IMR-90 (cell line): ENCODE data around the gene SPTB. TPM values are rescaled to one million over a fixed set of nuclear protein-coding genes. Genes with fewer than 3 reads are reported as not detected.

Experiments
- ATAC-seq: fragments of 200-7000 bp; cut with Tn5 transposase; 2 replicates; pipeline ENCODE4 v1.9.1; 2020; ENCODE audit warnings: low read depth, mild to moderate bottlenecking, moderate library complexity
- BruUV-seq: library from RNA; stranded (reverse); fragments of 400-500 nt; replicated peaks from 2 replicates; lab custom pipeline; 2021; lab: Mats Ljungman, UMichigan
- CTCF ChIA-PET: fragments of 300-600 bp; formaldehyde crosslinking; extraction: SDS; loops from one replicate; lab custom pipeline; 2021; ENCODE audit warnings: antibody characterized with exemption; lab: Yijun Ruan, JAX
- POLR2A ChIA-PET: fragments of 300-600 bp; sonication (Branson Sonifier 250); formaldehyde crosslinking; loops from one replicate; lab custom pipeline; 2022; ENCODE audit warnings: antibody characterized with exemption; ENCODE audit not compliant: unreplicated experiment; lab: Charles Lee
- DNase-seq: peaks from one replicate; pipeline ENCODE4 v3.0.0; 2013
- H2AFZ ChIP-seq: replicated peaks from 2 replicates; pipeline ENCODE3; 2013; ENCODE audit warnings: low read length, mild to moderate bottlenecking; ENCODE audit not compliant: poor library complexity
- H2AK5ac ChIP-seq: 2 replicates; pipeline ENCODE4 v1.6.1; 2013; ENCODE audit warnings: low read depth, low read length, inconsistent platforms
- H2AK9ac ChIP-seq: replicated peaks from 2 replicates; pipeline ENCODE3; 2013; ENCODE audit warnings: mild to moderate bottlenecking, low read depth, low read length, moderate library complexity; ENCODE audit not compliant: poor library complexity
- H2BK120ac ChIP-seq: 2 replicates; pipeline ENCODE4 v1.6.1; 2013; ENCODE audit warnings: low read depth, low read length, inconsistent platforms
- H2BK15ac ChIP-seq: 3 replicates; pipeline ENCODE4 v1.6.1; 2013; ENCODE audit warnings: low read depth, low read length, inconsistent platforms
- H2BK20ac ChIP-seq: 2 replicates; pipeline ENCODE4 v1.6.1; 2013; ENCODE audit warnings: low read depth, mild to moderate bottlenecking, inconsistent platforms, low read length, moderate library complexity
- H2BK5ac ChIP-seq: 2 replicates; pipeline ENCODE4 v1.6.1; 2013; ENCODE audit warnings: mild to moderate bottlenecking, low read depth, low read length, inconsistent platforms; ENCODE audit not compliant: poor library complexity, severe bottlenecking
- H3K14ac ChIP-seq: replicated peaks from 2 replicates; pipeline ENCODE4 v1.6.1; 2013; ENCODE audit warnings: low read depth, low read length, inconsistent platforms
- H3K18ac ChIP-seq: 2 replicates; pipeline ENCODE4 v1.6.1; 2013; ENCODE audit warnings: low read depth, low read length, control low read depth
- H3K23ac ChIP-seq: 2 replicates; pipeline ENCODE4 v1.6.1; 2013; ENCODE audit warnings: low read depth, low read length, inconsistent platforms
- H3K27ac ChIP-seq: 2 replicates; pipeline ENCODE4 v1.5.1; 2013; ENCODE audit warnings: mild to moderate bottlenecking, control low read depth, low read length; ENCODE audit not compliant: insufficient read depth
- H3K27me3 ChIP-seq: 2 replicates; pipeline ENCODE4 v1.6.1; 2013; ENCODE audit warnings: low read length; ENCODE audit not compliant: control insufficient read depth, insufficient read depth
- H3K36me3 ChIP-seq: 2 replicates; pipeline ENCODE4 v1.6.1; 2013; ENCODE audit warnings: low read length, mixed read lengths; ENCODE audit not compliant: control insufficient read depth, insufficient read depth
- H3K4ac ChIP-seq: 2 replicates; pipeline ENCODE4 v1.6.1; 2013; ENCODE audit warnings: low read depth, low read length, inconsistent platforms
- H3K4me1 ChIP-seq: 2 replicates; pipeline ENCODE4 v1.6.1; 2013; ENCODE audit warnings: low read length, mixed read lengths; ENCODE audit not compliant: control insufficient read depth, insufficient read depth
- H3K4me2 ChIP-seq: 2 replicates; pipeline ENCODE4 v1.6.1; 2013; ENCODE audit warnings: low read depth, mild to moderate bottlenecking, control low read depth, low read length, moderate library complexity
- H3K4me3 ChIP-seq: 2 replicates; pipeline ENCODE4 v1.5.1; 2013; ENCODE audit warnings: low read depth, mild to moderate bottlenecking, control low read depth, low read length, moderate library complexity; ENCODE audit not compliant: insufficient read depth
- H3K56ac ChIP-seq: 2 replicates; pipeline ENCODE4 v1.6.1; 2013; ENCODE audit warnings: low read length, inconsistent platforms; ENCODE audit not compliant: insufficient read depth; ENCODE audit errors: extremely low read depth
- H3K79me1 ChIP-seq, 2 experiments: 2 replicates each; pipeline ENCODE4 v1.6.1; 2013; ENCODE audit warnings: low read length in 2 of 2, inconsistent platforms in 1 of 2, low read depth in 1 of 2
- H3K9ac ChIP-seq: 2 replicates; pipeline ENCODE4 v1.6.1; 2013; ENCODE audit warnings: low read depth, low read length, control low read depth
- H3K9me1 ChIP-seq: 2 replicates; pipeline ENCODE4 v1.6.1; 2013; ENCODE audit warnings: low read length, inconsistent platforms; ENCODE audit not compliant: insufficient read depth
- H3K9me3 ChIP-seq: 2 replicates; pipeline ENCODE4 v1.6.1; 2013; ENCODE audit warnings: low read length; ENCODE audit not compliant: control insufficient read depth, insufficient read depth
- H4K20me1 ChIP-seq: 2 replicates; pipeline ENCODE4 v1.6.1; 2013; ENCODE audit warnings: low read length, inconsistent platforms; ENCODE audit not compliant: insufficient read depth
- H4K5ac ChIP-seq: 2 replicates; pipeline ENCODE4 v1.6.1; 2013; ENCODE audit warnings: mild to moderate bottlenecking, low read depth, low read length, control low read depth
- H4K8ac ChIP-seq, 2 experiments: 2 replicates each; pipeline ENCODE4 v1.6.1; 2013; ENCODE audit warnings: low read depth in 2 of 2, low read length in 2 of 2, control low read depth in 1 of 2, inconsistent platforms in 1 of 2
- H4K91ac ChIP-seq: 2 replicates; pipeline ENCODE4 v1.6.1; 2013; ENCODE audit warnings: low read depth, low read length, inconsistent platforms; ENCODE audit not compliant: insufficient read depth
- BHLHE40 ChIP-seq: fragments of 150-350 bp; IDR thresholded peaks from 2 replicates; pipeline ENCODE4 v1.6.1; 2016; ENCODE audit warnings: mild to moderate bottlenecking, low read depth, low read length
- CEBPB ChIP-seq: IDR thresholded peaks from 2 replicates; pipeline ENCODE4 v1.6.1; 2012; ENCODE audit warnings: low read depth, low read length, improper control_type of control experiment
- CHD1 ChIP-seq: IDR thresholded peaks from 2 replicates; pipeline ENCODE4 v1.6.1; 2012; ENCODE audit warnings: low read depth, low read length, improper control_type of control experiment
- FOS ChIP-seq: fragments of 150-350 bp; IDR thresholded peaks from 2 replicates; pipeline ENCODE4 v1.6.1; 2016; ENCODE audit warnings: low read depth, low read length
- MAFK ChIP-seq: IDR thresholded peaks from 2 replicates; pipeline ENCODE4 v1.6.1; 2012; ENCODE audit warnings: low read depth, low read length, improper control_type of control experiment
- MAZ ChIP-seq: IDR thresholded peaks from 2 replicates; pipeline ENCODE4 v1.6.1; 2012; ENCODE audit warnings: low read depth, mild to moderate bottlenecking, low read length, improper control_type of control experiment, moderate library complexity, borderline replicate concordance
- MXI1 ChIP-seq: IDR thresholded peaks from 2 replicates; pipeline ENCODE4 v1.6.1; 2012; ENCODE audit warnings: low read depth, mild to moderate bottlenecking, low read length, moderate library complexity, borderline replicate concordance
- NFE2L2 ChIP-seq: fragments of 150-350 bp; IDR thresholded peaks from 2 replicates; pipeline ENCODE4 v1.6.1; 2016; ENCODE audit warnings: low read depth, mild to moderate bottlenecking, low read length
- POLR2A ChIP-seq: IDR thresholded peaks from 2 replicates; pipeline ENCODE4 v1.6.1; 2012; ENCODE audit warnings: mild to moderate bottlenecking, low read depth, low read length
- RAD21 ChIP-seq: IDR thresholded peaks from 2 replicates; pipeline ENCODE4 v1.6.1; 2012; ENCODE audit warnings: low read length, improper control_type of control experiment
- RCOR1 ChIP-seq: IDR thresholded peaks from 2 replicates; pipeline ENCODE4 v1.6.1; 2012; ENCODE audit warnings: mild to moderate bottlenecking, low read length, improper control_type of control experiment; ENCODE audit not compliant: insufficient replicate concordance
- RFX5 ChIP-seq: IDR thresholded peaks from 2 replicates; pipeline ENCODE4 v1.8.0; 2012; ENCODE audit warnings: low read depth, mild to moderate bottlenecking, low read length, moderate library complexity
- SMC3 ChIP-seq: fragments of 150-350 bp; IDR thresholded peaks from 2 replicates; pipeline ENCODE4 v1.6.1; 2016; ENCODE audit warnings: low read depth, mild to moderate bottlenecking, antibody characterized with exemption, low read length, moderate library complexity
- WGBS, 2 experiments: methylation state at CpG; one replicate each; pipeline versions ENCODE4 v1.1.5 to v1.1.7; 2013; ENCODE audit warnings: missing lambda C conversion rate in 2 of 2; ENCODE audit not compliant: insufficient read length in 1 of 2; ENCODE audit errors: extremely low coverage in 2 of 2; 5-methylcytosine and 5-hydroxymethylcytosine counted together
- dilution Hi-C: fragments of 300-500 bp; cut with HindIII; formaldehyde crosslinking; loops from one replicate; pipeline ENCODE4 v1.14.3; 2018; ENCODE audit warnings: low sequenced_read_pairs; ENCODE audit not compliant: unreplicated experiment
- in situ Hi-C: fragments of 300-500 bp; cut with MboI; formaldehyde crosslinking; loops from 3 replicates; pipeline ENCODE4 v1.14.3; 2019; ENCODE audit warnings: low sequenced_read_pairs, inconsistent platforms, mixed read lengths
- intact Hi-C: fragments of 100-400 bp; cut with micrococcal nuclease; formaldehyde crosslinking; loops from 2 replicates; pipeline ENCODE4 v1.10.0; 2022
- polyA plus RNA-seq, 3 experiments: library from polyadenylated mRNA; depleted of rRNA; stranded (reverse); fragments of >200 nt; gene quantifications; 2 replicates each; pipeline ENCODE4 v1.2.3, GENCODE V29; 2012; ENCODE audit warnings: low replicate concordance in 1 of 3
- total RNA-seq: library from RNA; depleted of rRNA; stranded (reverse); fragments of >200 nt; gene quantifications from 2 replicates; pipeline ENCODE4 v1.2.3, GENCODE V29; 2012
- TF ChIP-seq, protein P1 (sequence below): fragments of 150-350 bp; IDR thresholded peaks from 2 replicates; pipeline ENCODE4 v1.6.1; 2016; ENCODE audit warnings: low read depth, mild to moderate bottlenecking, low read length, moderate library complexity, borderline replicate concordance
- TF ChIP-seq, protein P2 (sequence below): conservative IDR thresholded peaks from 2 replicates; pipeline ENCODE4 v1.5.1; 2012; ENCODE audit warnings: mild to moderate bottlenecking, low read depth, low read length, improper control_type of control experiment
- TF ChIP-seq, protein P3 (sequence below): fragments of 150-350 bp; IDR thresholded peaks from 2 replicates; pipeline ENCODE4 v1.6.1; 2017; ENCODE audit warnings: mild to moderate bottlenecking, antibody characterized with exemption, low read length, low read depth

The SPTB gene
- total and polyA plus RNA-seq, 2 of the 4 experiments (the other 2 are of a cell fraction) = under 0.01 to 0.07 TPM

DNA sequence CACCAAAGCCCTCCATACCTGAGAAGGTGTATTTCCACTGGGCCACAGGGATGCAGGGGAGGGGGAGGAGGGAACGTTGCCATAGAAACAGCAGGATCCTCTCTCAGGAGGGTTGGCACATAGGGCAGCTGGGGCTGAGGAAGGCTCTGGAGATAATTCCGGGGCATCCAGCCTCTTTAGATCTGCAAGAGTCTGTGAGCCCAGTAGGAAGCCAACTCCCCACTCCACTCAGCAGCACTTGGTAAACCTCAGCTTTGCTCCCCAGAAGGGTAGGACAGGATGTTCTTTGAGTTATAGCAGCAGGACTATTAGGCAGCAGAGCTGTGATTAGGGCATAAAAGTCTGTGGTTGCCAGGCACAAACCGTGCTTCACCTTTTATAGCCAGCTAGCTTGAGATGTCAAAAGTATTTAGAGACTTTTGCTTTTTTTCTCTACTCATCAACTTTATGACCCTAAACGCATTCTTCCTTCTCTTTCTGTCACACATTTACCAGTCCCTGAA, 183.3 kb downstream of the SPTB start:
- in situ Hi-C loops = no loop called here
- H3K36me3 ChIP-seq = no peaks in the 10 kb centered on the region
- H2BK15ac ChIP-seq = no peak overlapping the region
- no peak overlapping the region for H3K56ac ChIP-seq
- no peak overlapping the region for H3K4ac ChIP-seq
- H4K5ac ChIP-seq = no peak overlapping the region
- H2AK5ac ChIP-seq = no peak overlapping the region
- dilution Hi-C loops = no loop called here
- H2BK5ac ChIP-seq = no peak overlapping the region
- H3K9me3 ChIP-seq = no peaks in the 10 kb centered on the region
- DNase-seq = no peak
- no peak overlapping the region for H3K9ac ChIP-seq
- H3K9me1 ChIP-seq = no peaks in the 10 kb centered on the region
- WGBS, 2 experiments = no CpG with 5 or more reads among the region's 4 CpGs
- BruUV-seq = no TSS peak
- H3K18ac ChIP-seq = no peak overlapping the region
- H3K4me1 ChIP-seq = no peaks in the 10 kb centered on the region
- H2AK9ac ChIP-seq = no peak overlapping the region
- H3K23ac ChIP-seq = no peak overlapping the region; the same call in 1 of the 2 replicates
- TF ChIP-seq, protein P1, sequence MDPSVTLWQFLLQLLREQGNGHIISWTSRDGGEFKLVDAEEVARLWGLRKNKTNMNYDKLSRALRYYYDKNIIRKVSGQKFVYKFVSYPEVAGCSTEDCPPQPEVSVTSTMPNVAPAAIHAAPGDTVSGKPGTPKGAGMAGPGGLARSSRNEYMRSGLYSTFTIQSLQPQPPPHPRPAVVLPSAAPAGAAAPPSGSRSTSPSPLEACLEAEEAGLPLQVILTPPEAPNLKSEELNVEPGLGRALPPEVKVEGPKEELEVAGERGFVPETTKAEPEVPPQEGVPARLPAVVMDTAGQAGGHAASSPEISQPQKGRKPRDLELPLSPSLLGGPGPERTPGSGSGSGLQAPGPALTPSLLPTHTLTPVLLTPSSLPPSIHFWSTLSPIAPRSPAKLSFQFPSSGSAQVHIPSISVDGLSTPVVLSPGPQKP = no peak
- no peak for TF ChIP-seq RCOR1
- no peak for TF ChIP-seq RFX5
- no peak for TF ChIP-seq SMC3
- no peak for TF ChIP-seq MAZ
- no peak for TF ChIP-seq POLR2A
- no peak for TF ChIP-seq NFE2L2
- no peak for TF ChIP-seq CEBPB
- TF ChIP-seq MAFK = no peak
- TF ChIP-seq CHD1 = no peak
- TF ChIP-seq BHLHE40 = no peak
- TF ChIP-seq, protein P2, sequence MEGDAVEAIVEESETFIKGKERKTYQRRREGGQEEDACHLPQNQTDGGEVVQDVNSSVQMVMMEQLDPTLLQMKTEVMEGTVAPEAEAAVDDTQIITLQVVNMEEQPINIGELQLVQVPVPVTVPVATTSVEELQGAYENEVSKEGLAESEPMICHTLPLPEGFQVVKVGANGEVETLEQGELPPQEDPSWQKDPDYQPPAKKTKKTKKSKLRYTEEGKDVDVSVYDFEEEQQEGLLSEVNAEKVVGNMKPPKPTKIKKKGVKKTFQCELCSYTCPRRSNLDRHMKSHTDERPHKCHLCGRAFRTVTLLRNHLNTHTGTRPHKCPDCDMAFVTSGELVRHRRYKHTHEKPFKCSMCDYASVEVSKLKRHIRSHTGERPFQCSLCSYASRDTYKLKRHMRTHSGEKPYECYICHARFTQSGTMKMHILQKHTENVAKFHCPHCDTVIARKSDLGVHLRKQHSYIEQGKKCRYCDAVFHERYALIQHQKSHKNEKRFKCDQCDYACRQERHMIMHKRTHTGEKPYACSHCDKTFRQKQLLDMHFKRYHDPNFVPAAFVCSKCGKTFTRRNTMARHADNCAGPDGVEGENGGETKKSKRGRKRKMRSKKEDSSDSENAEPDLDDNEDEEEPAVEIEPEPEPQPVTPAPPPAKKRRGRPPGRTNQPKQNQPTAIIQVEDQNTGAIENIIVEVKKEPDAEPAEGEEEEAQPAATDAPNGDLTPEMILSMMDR = no peak
- TF ChIP-seq, protein P3, sequence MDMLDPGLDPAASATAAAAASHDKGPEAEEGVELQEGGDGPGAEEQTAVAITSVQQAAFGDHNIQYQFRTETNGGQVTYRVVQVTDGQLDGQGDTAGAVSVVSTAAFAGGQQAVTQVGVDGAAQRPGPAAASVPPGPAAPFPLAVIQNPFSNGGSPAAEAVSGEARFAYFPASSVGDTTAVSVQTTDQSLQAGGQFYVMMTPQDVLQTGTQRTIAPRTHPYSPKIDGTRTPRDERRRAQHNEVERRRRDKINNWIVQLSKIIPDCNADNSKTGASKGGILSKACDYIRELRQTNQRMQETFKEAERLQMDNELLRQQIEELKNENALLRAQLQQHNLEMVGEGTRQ = no peak
- TF ChIP-seq RAD21 = no peak
- TF ChIP-seq MXI1 = no peak
- no peak for TF ChIP-seq FOS
- CTCF ChIA-PET = no interaction called here
- H2AFZ ChIP-seq = no peak overlapping the region
- no peak overlapping the region for H2BK120ac ChIP-seq
- H3K4me2 ChIP-seq = no peak overlapping the region
- no peak for ATAC-seq
- H3K27me3 ChIP-seq = peaks cover 72% of the 10 kb centered on the region
- no peaks in the 10 kb centered on the region for H4K20me1 ChIP-seq
- H3K79me1 ChIP-seq = no peaks in the 10 kb centered on the region
- no peak overlapping the region for H4K91ac ChIP-seq
- H4K8ac ChIP-seq = no peak overlapping the region
- no peak overlapping the region for H2BK20ac ChIP-seq
- no peak overlapping the region for H3K27ac ChIP-seq
- intact Hi-C loops = no loop called here
- POLR2A ChIA-PET = interaction anchor here (0.5 kb wide), 1 partner anchor 316 kb away, joined by 24 read pairs; no protein-coding TSS in a partner anchor
- H3K14ac ChIP-seq = no peak overlapping the region
- no peak overlapping the region for H3K4me3 ChIP-seq
